Effector CD4-positive, alpha-beta T cell (primary cell): Measurements from ENCODE around the gene NAP1L4.

Source experiments
- DNase-seq: peaks from one replicate; pipeline ENCODE4 v3.0.0-alpha.2; 2020

The NAP1L4 gene

DNA sequence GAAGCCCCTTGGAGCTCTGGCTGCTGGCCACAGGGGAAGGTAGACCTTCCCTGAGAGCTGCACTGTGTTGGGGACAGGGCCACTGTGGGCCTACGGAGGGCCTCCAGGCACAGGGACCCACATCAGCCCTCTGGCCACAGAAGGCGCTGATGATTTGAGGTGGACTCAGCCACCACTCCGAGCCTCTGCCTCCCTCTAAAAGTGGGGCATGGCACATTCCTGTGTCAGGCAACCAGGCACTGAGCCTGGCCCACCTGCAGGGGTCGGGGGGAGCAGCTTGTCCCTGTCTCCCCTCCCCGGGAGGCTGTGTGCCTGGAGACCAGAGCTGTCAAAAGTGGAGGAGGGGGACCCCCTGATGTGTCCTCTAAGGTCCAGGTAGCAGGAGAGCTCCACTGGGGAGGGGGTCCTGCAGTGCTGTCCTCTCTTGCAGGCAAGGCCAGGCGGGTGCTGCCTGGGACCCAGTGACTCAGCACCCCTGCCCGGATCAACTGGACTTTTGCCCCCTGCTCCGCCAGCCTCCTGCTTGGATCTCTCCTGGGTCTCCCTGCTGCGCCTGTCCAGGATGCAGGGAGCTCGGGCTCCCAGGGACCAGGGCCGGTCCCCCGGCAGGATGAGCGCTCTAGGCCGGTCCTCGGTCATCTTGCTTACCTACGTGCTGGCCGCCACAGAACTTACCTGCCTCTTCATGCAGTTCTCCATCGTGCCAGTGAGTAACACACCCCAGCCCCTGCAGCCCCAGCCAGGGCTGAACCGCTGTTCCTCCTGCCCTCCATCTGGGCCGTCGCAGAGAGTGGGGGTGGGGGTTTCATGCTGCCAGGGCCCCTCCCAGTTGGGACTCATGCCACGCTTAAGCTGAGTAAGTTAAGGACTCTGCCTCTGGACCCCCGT is 89.1 kb downstream of the NAP1L4 start:
- DNase-seq: no peak

DNA sequence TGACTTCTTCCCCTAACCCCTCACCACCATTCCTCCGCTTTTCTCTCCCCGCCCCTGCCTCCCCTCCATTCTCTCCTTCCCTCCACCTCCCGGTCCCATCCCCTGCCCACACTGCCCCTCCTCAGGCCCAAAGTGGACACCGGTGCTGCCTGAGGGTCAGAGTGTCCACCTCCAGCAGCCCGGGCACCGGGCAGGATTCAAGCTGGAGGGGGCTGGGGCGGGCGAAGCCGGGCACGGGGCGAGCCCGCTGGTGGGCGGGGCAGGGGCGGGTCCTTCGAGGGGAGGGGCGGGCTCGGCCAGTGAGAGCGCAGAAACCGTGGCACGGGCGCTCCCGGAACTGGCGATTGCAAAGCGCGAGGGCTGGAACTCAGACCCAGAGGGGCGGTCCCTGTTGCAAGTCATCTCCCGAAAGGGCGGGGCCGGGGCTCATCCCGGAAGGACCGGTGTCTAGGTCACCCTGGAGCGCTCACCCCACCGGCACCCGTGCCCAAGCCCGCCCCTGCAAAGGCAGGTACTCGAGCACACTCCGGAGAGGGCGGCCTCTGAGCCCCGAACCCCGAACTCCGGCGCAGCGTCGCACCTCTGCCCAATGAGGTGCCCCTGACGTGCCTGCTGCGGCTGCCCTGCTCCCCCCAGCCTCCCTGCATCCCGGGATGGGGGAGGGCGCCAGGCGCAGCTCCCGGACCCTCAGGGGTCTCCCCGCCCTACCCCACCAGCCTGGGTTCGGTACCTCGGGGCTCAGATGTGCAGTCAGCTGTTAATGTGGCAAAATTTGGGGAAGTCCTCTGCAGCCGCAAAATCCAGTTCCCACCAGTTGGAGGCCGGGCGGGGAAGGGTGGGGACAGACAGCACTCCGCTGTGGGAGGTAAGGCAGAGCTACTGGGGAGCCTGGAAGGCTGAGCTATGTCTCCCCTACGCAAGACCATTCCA is 90.0 kb downstream of the NAP1L4 start:
- DNase-seq: peak; percentile 87

DNA sequence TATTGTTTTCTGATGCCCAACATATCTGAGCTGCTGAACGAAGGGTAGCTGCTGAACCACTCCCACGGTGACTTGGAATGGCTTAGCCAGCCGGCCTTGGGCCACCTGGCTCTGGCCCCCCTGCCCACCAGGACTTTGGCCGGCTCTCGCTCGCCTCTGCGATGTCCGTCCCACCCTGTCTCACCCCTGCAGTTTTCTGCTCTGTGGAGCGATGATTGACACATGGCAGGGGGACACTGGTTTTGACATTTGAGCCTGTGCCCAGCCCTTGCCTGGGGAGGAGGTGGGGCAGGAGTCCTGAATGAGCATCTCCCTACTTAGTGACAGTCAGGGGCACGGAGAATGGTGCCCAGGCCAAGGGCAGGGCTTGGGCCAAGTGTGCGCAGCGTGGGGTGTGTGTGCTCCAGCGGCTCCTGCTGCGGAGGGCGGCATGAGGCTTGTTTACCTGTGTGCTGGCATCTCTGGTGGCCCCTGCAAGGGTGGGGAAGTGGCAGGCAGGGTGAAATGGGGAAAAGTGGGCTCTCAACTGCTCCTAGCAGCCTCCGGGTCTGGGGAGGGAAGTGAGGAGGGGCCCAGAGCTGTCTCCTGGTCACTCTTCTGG is 90.8 kb downstream of the NAP1L4 start:
- no peak for DNase-seq

DNA sequence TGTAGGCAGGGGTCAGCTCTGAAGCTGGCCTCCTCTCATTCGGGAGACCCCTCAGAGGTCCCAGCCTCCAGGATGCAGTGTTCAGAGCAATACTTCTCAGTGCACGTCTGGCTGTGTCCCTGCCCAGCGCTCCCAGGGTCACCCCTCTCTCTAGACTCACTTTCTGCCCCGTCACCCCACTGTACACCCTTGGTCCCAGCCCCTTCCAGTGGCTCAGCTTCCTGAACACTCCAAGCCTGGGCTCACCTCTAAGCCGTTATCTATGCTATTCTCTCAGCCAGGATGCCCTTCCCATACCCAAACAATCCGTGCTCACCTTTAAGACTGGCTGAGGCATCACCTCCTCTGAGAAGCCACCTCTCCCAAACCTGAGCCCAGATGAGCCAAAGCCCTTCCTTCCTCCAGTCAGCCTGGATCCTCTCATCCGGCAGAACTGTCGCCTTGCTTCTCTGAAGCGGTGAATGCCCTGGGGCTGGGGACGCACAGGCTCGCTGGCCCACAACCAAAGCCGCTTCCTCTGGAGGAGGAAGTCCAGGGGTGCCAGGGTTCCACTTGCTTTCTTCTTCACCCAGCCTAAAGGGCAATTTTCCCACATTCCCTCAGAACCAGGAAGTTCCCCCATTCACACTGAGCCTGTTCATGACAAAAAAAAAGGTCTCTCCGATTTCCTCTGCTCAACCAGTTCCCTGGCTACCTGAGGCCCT is 92.9 kb downstream of the NAP1L4 start:
- no peak for DNase-seq

DNA sequence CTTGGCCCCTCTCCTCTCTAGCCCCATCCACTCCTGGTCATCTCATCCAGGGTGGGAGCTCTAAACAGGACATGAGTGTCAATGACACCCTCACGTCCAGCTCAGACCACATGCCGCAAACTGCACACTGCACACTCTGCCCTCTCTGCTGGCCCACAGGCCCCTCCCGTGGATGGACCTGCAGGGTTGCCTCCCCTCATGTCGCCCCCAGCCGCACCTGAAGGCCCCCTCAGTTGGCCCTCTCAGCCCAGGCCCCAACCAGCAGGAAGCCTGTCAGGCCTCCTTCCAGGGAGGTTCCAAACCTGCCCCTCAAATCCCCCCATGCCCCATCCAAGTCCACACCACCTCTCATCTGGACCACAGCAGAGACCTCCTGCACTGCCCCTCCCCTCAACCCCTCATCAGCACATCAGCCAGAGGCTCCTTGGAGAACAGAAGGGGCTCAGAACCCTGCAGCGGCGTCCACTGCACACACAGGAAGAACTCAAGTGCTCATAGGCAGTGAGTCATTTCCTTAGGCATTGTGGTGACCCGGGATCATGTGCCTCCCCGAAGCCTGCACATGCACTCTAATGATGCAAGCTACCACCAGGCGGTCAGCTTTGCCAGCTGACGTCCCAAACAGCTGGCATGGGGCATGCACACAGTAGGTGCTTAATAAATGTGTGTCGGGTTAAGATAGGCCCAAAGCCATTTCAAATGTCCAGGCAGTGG is 93.6 kb downstream of the NAP1L4 start:
- DNase-seq: peak; percentile 44

DNA sequence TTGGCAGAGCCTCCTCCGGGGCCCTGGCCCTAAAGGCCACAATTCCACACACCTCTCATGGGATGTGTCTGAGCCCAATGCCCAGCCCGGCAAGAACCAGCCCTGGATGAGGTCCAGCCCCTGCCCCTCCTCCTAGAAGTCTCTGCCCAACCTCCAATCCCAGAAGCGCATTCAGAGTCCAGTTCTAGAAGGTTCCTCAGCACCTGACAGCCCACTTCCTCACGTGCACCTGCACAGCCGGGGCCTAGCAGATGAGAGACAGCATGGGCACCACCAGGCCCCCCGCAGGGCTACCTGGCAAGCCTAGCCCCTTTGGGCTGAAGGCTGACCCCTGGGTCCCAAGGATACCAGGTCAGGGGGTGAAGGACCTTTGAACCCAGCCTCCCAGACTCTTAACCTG is 95.1 kb downstream of the NAP1L4 start:
- no peak for DNase-seq

DNA sequence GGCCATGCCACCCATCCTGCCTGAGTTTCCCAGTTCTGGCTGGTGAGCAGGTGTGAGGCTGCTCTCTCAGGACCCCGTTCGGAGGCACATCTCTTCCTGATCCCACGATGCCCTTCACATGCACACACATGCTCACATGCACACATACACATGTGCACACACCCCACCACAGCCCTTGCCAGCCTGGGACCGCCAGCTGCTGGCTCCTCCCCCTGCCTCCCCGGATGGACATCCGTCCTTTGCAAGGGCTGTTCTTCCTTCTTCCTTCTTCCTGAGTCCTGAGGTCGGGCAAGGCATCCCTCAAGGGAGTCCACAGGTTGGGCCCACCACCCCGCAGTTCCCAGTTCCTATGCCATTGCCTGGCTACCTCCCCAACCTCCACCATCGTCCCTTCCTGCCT is 96.1 kb downstream of the NAP1L4 start:
- DNase-seq: no peak
